BE2C (cell line): Measurements from ENCODE around the gene FBXW10.
"Not testable (repeated sequence)": the region's sequence is repeated elsewhere in the genome, so short reads cannot be mapped to it uniquely, and the experiment has no call there.

Source experiments
- DNase-seq: peaks from one replicate; pipeline ENCODE4 v3.0.0-alpha.2; 2020
- H3K27me3 ChIP-seq: fragments of 250-450 bp; sonication (Bioruptor Pico); 2 replicates; pipeline ENCODE4 v1.5.1; 2020; ENCODE audit warnings: mild to moderate bottlenecking
- H3K36me3 ChIP-seq: fragments of 250-450 bp; sonication (Bioruptor Pico); 2 replicates; pipeline ENCODE4 v1.5.1; 2020; ENCODE audit warnings: mild to moderate bottlenecking
- H3K4me1 ChIP-seq: fragments of 250-450 bp; sonication (Bioruptor Pico); 2 replicates; pipeline ENCODE4 v1.5.1; 2020
- H3K4me3 ChIP-seq: 2 replicates; pipeline ENCODE4 v1.5.1; 2011; ENCODE audit warnings: low read depth, low read length
- H3K9me3 ChIP-seq: fragments of 250-450 bp; sonication (Bioruptor Pico); 2 replicates; pipeline ENCODE4 v1.5.1; 2020
- CTCF ChIP-seq: IDR thresholded peaks from 2 replicates; pipeline ENCODE4 v1.5.1; 2012; ENCODE audit warnings: mild to moderate bottlenecking, low read depth, low read length

The FBXW10 gene

DNA sequence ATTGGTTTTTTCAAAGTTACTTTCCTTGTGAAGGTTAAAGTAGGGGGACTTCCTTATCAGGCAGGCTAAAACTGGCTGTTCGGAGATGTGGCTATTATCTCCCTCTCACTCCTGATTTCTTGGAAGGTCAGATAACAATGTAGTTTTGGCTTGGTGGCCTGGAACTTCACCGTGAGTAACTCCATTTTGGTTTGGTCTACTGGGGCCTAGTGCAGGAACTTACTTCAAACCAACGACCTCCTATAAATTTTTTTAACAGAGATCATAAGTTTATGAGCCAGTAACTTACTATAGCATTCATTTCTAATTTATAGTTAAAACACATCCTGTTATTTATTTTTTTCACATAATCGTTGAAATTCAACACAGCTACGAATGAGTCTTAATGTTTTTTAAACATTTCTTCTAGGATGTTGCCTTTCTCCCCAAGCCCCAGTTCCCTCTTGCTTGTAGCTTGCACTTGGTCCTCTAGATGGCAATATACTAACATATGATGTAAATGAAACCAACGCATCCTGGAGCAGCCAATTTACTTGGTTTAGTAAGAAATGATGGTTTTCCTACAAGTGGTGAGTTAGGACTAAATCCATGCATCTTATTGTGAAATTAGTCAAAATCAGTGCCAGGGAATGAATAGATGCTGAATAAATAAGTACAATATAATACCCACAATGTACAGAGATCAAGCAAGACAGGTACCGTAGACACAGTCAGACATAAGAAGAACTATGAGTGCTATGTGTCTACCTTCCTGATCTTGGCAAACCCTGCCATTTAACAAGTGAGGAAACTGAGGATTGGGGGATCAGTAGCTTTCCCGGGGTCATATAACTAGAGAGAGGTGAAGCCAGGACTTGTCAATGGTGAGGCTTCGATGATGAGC is 72.9 kb downstream of the FBXW10 start:
- H3K4me3 ChIP-seq, H3K4me1 ChIP-seq, H3K36me3 ChIP-seq, H3K27me3 ChIP-seq, H3K9me3 ChIP-seq: not testable (repeated sequence)
- peak; percentile 47 for TF ChIP-seq CTCF
- peak; percentile 37 for DNase-seq

DNA sequence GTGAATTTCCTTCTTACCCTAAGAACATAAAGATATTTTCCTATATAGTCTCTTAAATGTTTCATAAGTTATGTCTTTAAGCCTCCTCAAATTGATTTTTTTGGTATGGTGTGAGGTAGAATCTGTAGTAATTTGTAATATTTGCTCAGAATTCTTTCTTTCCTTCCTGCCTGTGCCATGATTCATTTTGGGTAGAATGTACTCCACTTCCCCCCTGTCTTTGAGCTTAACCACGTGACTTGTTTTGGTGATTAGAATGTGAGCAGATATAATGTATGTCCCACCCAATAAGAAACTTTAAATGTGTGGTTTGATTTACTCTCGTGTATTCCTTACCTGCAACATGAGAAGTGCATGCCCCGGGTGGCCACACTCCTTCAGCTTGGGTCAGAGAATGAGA is 77.6 kb downstream of the FBXW10 start:
- H3K4me3 ChIP-seq, H3K36me3 ChIP-seq, H3K27me3 ChIP-seq, H3K4me1 ChIP-seq, DNase-seq, H3K9me3 ChIP-seq: not testable (repeated sequence)

GRCh38 chr17:18827613-18828012 is 83.8 kb downstream of the FBXW10 start:
- not testable (repeated sequence) for H3K36me3 ChIP-seq, H3K9me3 ChIP-seq, H3K4me1 ChIP-seq, H3K27me3 ChIP-seq, H3K4me3 ChIP-seq, DNase-seq
